Measurements from ENCODE around the gene ACER2. TPM values are rescaled to one million over a fixed set of nuclear protein-coding genes. Genes with fewer than 3 reads are reported as not detected.

ACER2 gene
- polyA plus RNA-seq, 1 donor (not counting 4 experiments of a cell fraction or from before 2014, with no cell fraction given): 4.2 TPM

GRCh38 chr9:19410195-19410503, 1.3 kb downstream of the ACER2 start:
- H3K4me3 ChIP-seq (ENCODE audit: control insufficient read depth in 2 of 3, extremely low read depth in 1 of 3, insufficient read depth in 2 of 3, low read depth in 1 of 3, low read length in 3 of 3): peak overlapping the region in 2 of 3 experiments; percentile 47 to 79
- dilution Hi-C loops (cut with MboI; ENCODE audit: extremely low pct_ligation_motif_present, low sequenced_read_pairs): no loop called here

GRCh38 chr9:19410594-19410993, 1.8 kb downstream of the ACER2 start:
- FAIRE-seq: no peak
- dilution Hi-C loops (cut with MboI; ENCODE audit: extremely low pct_ligation_motif_present, low sequenced_read_pairs): no loop called here

More at GRCh38 chr9:19410195-19410503, 1.3 kb downstream of the ACER2 start:
- Histone ChIP-seq H3K4me1 (ENCODE audit: control insufficient read depth, extremely low read depth, insufficient read depth, low read length) (peaks cover 14% of the 10 kb centered on the region), H3K4me2 (ENCODE audit: control insufficient read depth, extremely low read depth, insufficient read depth, low read depth, low read length) (peak overlapping the region; percentile 89), H3K79me2 (ENCODE audit: control insufficient read depth, insufficient read depth, low read length) (no peaks in the 10 kb centered on the region), H4K20me1 (ENCODE audit: control insufficient read depth, extremely low read depth, insufficient read depth, low read length) (no peaks in the 10 kb centered on the region), H3K9me1 (ENCODE audit: control insufficient read depth, extremely low read depth, insufficient read depth, low read length) (no peaks in the 10 kb centered on the region), H3K9ac (ENCODE audit: control insufficient read depth, extremely low read depth, insufficient read depth, low read length) (no peak overlapping the region), H3K27me3 (ENCODE audit: control insufficient read depth, extremely low read depth, insufficient read depth, low read length) (no peaks in the 10 kb centered on the region), H3K9me3 (ENCODE audit: control insufficient read depth, low read depth, low read length) (no peaks in the 10 kb centered on the region), H3K27ac (ENCODE audit: control insufficient read depth, insufficient read depth, low read length) (no peak overlapping the region), H3K36me3 (ENCODE audit: control insufficient read depth in 2 of 2, extremely low read depth in 1 of 2, insufficient read depth in 2 of 2, low read length in 2 of 2) (no peaks in the 10 kb centered on the region), H2AFZ (ENCODE audit: control insufficient read depth, low read length) (no peak overlapping the region)
- no peak for DNase-seq (ENCODE audit: low read depth, low spot score)
- FAIRE-seq: no peak
- no peak for TF ChIP-seq EZH2 (IDR thresholded peaks at IDR 0.05; ENCODE audit: low read length)
- no peak for TF ChIP-seq CTCF (optimal IDR thresholded peaks at IDR 0.05 in 1 of 3, IDR thresholded peaks at IDR 0.05 in 1 of 3, conservative IDR thresholded peaks at IDR 0.05 in 1 of 3; ENCODE audit: extremely low read depth in 1 of 3, insufficient read depth in 2 of 3, low read length in 3 of 3)

More at GRCh38 chr9:19410594-19410993, 1.8 kb downstream of the ACER2 start:
- DNase-seq (ENCODE audit: low read depth, low spot score): no peak
- Histone ChIP-seq H3K9ac (ENCODE audit: control insufficient read depth, extremely low read depth, insufficient read depth, low read length) (no peak overlapping the region), H3K36me3 (ENCODE audit: control insufficient read depth in 2 of 2, extremely low read depth in 1 of 2, insufficient read depth in 2 of 2, low read length in 2 of 2) (no peaks in the 10 kb centered on the region), H2AFZ (ENCODE audit: control insufficient read depth, low read length) (no peak overlapping the region), H3K4me2 (ENCODE audit: control insufficient read depth, extremely low read depth, insufficient read depth, low read depth, low read length) (no peak overlapping the region), H4K20me1 (ENCODE audit: control insufficient read depth, extremely low read depth, insufficient read depth, low read length) (no peaks in the 10 kb centered on the region), H3K4me1 (ENCODE audit: control insufficient read depth, extremely low read depth, insufficient read depth, low read length) (peaks cover 14% of the 10 kb centered on the region), H3K9me3 (ENCODE audit: control insufficient read depth, low read depth, low read length) (no peaks in the 10 kb centered on the region), H3K79me2 (ENCODE audit: control insufficient read depth, insufficient read depth, low read length) (no peaks in the 10 kb centered on the region), H3K27ac (ENCODE audit: control insufficient read depth, insufficient read depth, low read length) (no peak overlapping the region), H3K4me3 (ENCODE audit: control insufficient read depth in 2 of 3, extremely low read depth in 1 of 3, insufficient read depth in 2 of 3, low read depth in 1 of 3, low read length in 3 of 3) (no peak overlapping the region), H3K27me3 (ENCODE audit: control insufficient read depth, extremely low read depth, insufficient read depth, low read length) (no peaks in the 10 kb centered on the region), H3K9me1 (ENCODE audit: control insufficient read depth, extremely low read depth, insufficient read depth, low read length) (no peaks in the 10 kb centered on the region)
- TF ChIP-seq CTCF (optimal IDR thresholded peaks at IDR 0.05 in 1 of 3, IDR thresholded peaks at IDR 0.05 in 1 of 3, conservative IDR thresholded peaks at IDR 0.05 in 1 of 3; ENCODE audit: extremely low read depth in 1 of 3, insufficient read depth in 2 of 3, low read length in 3 of 3) (no peak), EZH2 (IDR thresholded peaks at IDR 0.05; ENCODE audit: low read length) (no peak)

Measured in keratinocyte (primary cell).